Left ventricle myocardium inferior (tissue), 1 donor: Measurements from ENCODE around the gene TMEM131L. TPM values are rescaled to one million over a fixed set of nuclear protein-coding genes. Genes with fewer than 3 reads are reported as not detected.
A peak's percentile ranks its signal among the peaks of the same experiment; 100 is the strongest.

Experiments
- DNase-seq: peaks from one replicate; pipeline ENCODE4 v3.0.0-alpha.2; 2020
- H3K27ac ChIP-seq: fragments of 200-600 bp; replicated peaks from 2 replicates; pipeline ENCODE4 v1.8.0; 2021
- H3K27me3 ChIP-seq: fragments of 200-600 bp; 2 replicates; pipeline ENCODE4 v1.8.0; 2021; ENCODE audit warnings: low read depth
- H3K36me3 ChIP-seq: fragments of 200-600 bp; 2 replicates; pipeline ENCODE4 v1.8.0; 2021
- H3K4me1 ChIP-seq: fragments of 200-600 bp; 2 replicates; pipeline ENCODE4 v1.8.0; 2021
- H3K4me3 ChIP-seq: fragments of 200-600 bp; 2 replicates; pipeline ENCODE4 v1.8.0; 2021; ENCODE audit warnings: mild to moderate bottlenecking, moderate library complexity
- H3K9me3 ChIP-seq: fragments of 200-600 bp; replicated peaks from 2 replicates; pipeline ENCODE4 v1.8.0; 2021
- CTCF ChIP-seq: fragments of 200-600 bp; IDR thresholded peaks from 2 replicates; pipeline ENCODE4 v1.8.0; 2021; ENCODE audit warnings: antibody characterized with exemption, mild to moderate bottlenecking, borderline replicate concordance
- intact Hi-C: fragments of 100-400 bp; cut with micrococcal nuclease; formaldehyde crosslinking; loops from one replicate; pipeline ENCODE4 v1.11.0; 2022
- total RNA-seq: library from RNA; stranded (reverse); fragmentation: NEBNext Ultra II Directional; extraction: Animal tissue kit (Norgen Biotek cat#: 25700); gene quantifications from one replicate; pipeline ENCODE4 v1.2.1, GENCODE V29; 2021
- donor health status: DM: no; HTN: yes; CAD: no; lungs with severe emphysema.

Gene TMEM131L
- total RNA-seq, 1 donor from 2014 or later = 14.9 TPM

DNA sequence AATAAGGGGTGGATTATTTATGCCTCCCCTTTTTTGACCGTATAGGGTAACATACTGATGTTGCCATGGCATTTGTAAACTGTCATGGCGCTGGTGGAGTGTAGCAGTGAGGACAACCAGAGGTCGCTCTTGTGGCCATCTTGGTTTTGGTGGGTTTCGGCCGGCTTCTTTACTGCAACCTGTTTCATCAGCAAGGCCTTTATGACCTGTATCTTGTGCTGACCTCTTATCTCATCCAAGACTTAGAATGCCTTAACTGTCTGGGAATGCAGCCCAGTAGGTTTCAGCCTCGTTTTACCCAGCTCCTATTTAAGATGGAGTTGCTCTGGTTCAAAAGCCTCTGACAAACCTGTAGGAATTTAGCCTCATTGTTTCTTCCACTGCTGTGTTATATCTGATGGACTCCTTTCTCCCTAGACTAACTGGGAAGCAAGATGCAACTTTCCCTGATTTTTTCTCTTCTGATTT lies 71.4 kb downstream of the TMEM131L start:
- H3K4me1 ChIP-seq = peaks cover 73% of the 10 kb centered on the region
- no peak for DNase-seq
- no peaks in the 10 kb centered on the region for H3K27me3 ChIP-seq
- intact Hi-C loops = no loop called here
- H3K9me3 ChIP-seq = no peaks in the 10 kb centered on the region
- H3K4me3 ChIP-seq = no peak overlapping the region
- no peak for TF ChIP-seq CTCF
- H3K27ac ChIP-seq = no peak overlapping the region
- H3K36me3 ChIP-seq = no peaks in the 10 kb centered on the region

GRCh38 chr4:153538487-153539357 lies 72.6 kb downstream of the TMEM131L start:
- no peak for TF ChIP-seq CTCF
- Histone ChIP-seq H3K9me3 (no peaks in the 10 kb centered on the region), H3K27ac (peak overlapping the region; percentile 56), H3K36me3 (no peaks in the 10 kb centered on the region), H3K4me3 (peak overlapping the region; percentile 52), H3K4me1 (peaks cover 68% of the 10 kb centered on the region), H3K27me3 (no peaks in the 10 kb centered on the region)
- intact Hi-C loops = no loop called here
- peak; percentile 47 for DNase-seq

- intact Hi-C loops = no loop called here
- H3K4me1 ChIP-seq = peaks cover 75% of the 10 kb centered on the region
- peak overlapping the region; percentile 56 for H3K27ac ChIP-seq
- H3K36me3 ChIP-seq = no peaks in the 10 kb centered on the region
- no peaks in the 10 kb centered on the region for H3K27me3 ChIP-seq
- H3K9me3 ChIP-seq = no peaks in the 10 kb centered on the region
- no peak overlapping the region for H3K4me3 ChIP-seq
- DNase-seq = no peak
- TF ChIP-seq CTCF = no peak
These were observed 73.3 kb downstream of the TMEM131L start for GRCh38 chr4:153539422-153539821.

DNA sequence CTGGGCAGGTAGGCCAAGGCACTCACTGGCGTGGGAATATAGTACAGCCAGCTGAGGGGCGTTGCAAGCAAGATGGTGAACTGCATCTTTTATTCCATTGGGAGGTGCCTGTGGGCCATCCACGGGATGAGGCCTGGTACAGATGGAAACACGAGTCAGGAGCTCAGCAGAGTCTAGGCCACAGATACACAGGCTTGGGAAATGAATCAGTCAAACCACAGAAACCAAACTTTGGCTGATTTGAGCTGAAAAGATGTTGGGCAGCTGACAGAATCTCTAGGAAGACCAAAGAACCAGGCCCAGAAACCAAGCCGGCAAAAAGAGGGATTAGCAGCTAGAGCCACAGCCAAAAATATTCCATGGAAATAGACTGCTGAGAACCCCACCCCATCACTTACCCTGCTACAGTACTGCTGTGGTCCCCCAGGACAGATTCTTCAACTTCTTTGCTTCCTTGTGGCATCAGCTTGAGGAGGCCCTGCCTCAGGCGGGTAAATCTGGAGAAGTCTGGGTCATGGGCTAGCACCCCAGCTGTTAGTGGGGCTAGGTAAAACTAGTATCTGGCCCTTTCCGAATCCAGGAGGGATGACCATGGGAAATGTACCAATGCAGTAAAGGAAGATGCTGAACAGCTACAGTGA lies 75.4 kb downstream of the TMEM131L start:
- Histone ChIP-seq H3K27me3 (no peaks in the 10 kb centered on the region), H3K36me3 (no peaks in the 10 kb centered on the region), H3K9me3 (no peaks in the 10 kb centered on the region), H3K27ac (no peak overlapping the region), H3K4me1 (peaks cover 65% of the 10 kb centered on the region), H3K4me3 (no peak overlapping the region)
- intact Hi-C loops = no loop called here
- TF ChIP-seq CTCF = no peak
- no peak for DNase-seq

DNA sequence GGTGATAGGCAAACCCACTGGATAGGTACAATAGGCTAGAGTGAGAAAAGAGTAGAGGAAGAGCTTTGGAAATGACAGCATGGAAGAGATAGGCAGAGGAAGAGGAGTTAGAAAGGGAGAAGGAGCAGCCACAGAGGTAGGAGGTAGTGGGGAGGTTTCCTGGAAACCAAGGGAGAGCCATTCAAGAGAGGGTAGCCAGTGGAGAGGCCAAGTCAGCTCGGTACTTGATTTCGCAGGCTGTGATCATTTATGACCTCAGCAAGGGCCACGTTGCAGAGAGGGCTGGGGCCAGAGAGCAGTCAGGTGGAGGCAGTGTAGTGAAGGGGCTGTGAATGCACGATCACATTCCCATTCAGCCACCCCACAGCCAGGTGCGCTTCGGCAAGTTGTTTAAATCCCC lies 76.0 kb downstream of the TMEM131L start:
- H3K4me3 ChIP-seq = no peak overlapping the region
- H3K36me3 ChIP-seq = no peaks in the 10 kb centered on the region
- H3K9me3 ChIP-seq = no peaks in the 10 kb centered on the region
- intact Hi-C loops = no loop called here
- no peak for DNase-seq
- TF ChIP-seq CTCF = no peak
- H3K27ac ChIP-seq = no peak overlapping the region
- peaks cover 62% of the 10 kb centered on the region for H3K4me1 ChIP-seq
- H3K27me3 ChIP-seq = no peaks in the 10 kb centered on the region
